Measurements from ENCODE around the gene PTGDS. TPM values are rescaled to one million over a fixed set of nuclear protein-coding genes. Genes with fewer than 3 reads are reported as not detected.

Gene PTGDS
- total and polyA plus RNA-seq, 9 donors: 5.8 to 191 (median 43.1) TPM

DNA sequence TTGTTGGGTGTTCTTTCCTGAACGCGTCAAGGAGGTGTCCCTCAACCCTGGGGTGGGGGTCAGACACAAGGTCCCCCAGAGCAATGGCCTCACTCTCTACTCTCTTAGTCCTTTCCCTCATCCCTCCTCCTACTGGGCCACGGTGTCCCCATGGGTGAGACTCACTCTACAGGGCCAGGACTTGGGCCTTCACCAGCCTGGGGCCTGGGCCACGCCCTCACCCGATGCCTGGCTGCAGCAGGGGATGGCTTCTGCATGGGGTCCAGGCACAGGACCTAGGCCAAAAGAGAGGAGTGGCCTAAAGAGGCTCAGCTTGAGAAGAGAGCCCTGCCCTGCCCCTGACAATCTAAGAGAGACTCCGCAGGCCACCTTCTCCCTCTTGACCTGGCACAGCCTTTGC, 19.4 kb upstream of the PTGDS start:
- Histone ChIP-seq H3K27me3 (no peaks in the 10 kb centered on the region), H3K4me1 (ENCODE audit: insufficient read depth) (no peaks in the 10 kb centered on the region), H3K4me3 (no peak overlapping the region), H3K36me3 (no peaks in the 10 kb centered on the region), H3K27ac (no peak overlapping the region), H3K9me3 (no peaks in the 10 kb centered on the region)
- intact Hi-C loops (cut with DNase I): no loop called here
- 92 to 94% (median 93%) methylated on average over 6 of the region's 6 CpGs for WGBS, 3 donors
- TF ChIP-seq EP300 (IDR thresholded peaks at IDR 0.05) (no peak), POLR2A (IDR thresholded peaks at IDR 0.05) (no peak)
- TF ChIP-seq, protein P1, sequence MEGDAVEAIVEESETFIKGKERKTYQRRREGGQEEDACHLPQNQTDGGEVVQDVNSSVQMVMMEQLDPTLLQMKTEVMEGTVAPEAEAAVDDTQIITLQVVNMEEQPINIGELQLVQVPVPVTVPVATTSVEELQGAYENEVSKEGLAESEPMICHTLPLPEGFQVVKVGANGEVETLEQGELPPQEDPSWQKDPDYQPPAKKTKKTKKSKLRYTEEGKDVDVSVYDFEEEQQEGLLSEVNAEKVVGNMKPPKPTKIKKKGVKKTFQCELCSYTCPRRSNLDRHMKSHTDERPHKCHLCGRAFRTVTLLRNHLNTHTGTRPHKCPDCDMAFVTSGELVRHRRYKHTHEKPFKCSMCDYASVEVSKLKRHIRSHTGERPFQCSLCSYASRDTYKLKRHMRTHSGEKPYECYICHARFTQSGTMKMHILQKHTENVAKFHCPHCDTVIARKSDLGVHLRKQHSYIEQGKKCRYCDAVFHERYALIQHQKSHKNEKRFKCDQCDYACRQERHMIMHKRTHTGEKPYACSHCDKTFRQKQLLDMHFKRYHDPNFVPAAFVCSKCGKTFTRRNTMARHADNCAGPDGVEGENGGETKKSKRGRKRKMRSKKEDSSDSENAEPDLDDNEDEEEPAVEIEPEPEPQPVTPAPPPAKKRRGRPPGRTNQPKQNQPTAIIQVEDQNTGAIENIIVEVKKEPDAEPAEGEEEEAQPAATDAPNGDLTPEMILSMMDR (IDR thresholded peaks at IDR 0.05): no peak
- DNase-seq: no peak

DNA sequence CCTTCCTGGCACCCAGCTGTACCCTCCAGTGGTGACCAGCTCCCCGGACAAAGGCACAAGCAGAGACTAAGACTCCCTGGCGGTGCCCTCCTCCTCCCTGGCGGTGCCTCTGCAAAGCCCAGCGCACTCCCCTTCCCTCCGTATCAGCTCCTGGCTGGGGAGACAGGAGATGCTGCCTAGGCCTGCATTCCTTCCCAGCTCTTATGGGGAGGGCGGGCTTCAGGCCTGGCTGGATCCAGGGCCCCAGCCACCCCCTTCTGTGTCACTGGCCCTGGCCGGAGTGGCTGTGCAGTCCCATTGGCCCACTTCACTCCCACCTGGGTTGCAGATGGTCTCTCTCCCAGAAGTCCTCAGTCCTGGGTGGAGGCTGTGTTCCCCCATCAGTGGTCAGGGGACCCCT, 18.8 kb upstream of the PTGDS start:
- 88 to 95% (median 94%) methylated on average over 7 of the region's 7 CpGs for WGBS, 3 donors
- Histone ChIP-seq H3K36me3 (no peaks in the 10 kb centered on the region), H3K4me3 (no peak overlapping the region), H3K27ac (no peak overlapping the region), H3K27me3 (no peaks in the 10 kb centered on the region), H3K9me3 (no peaks in the 10 kb centered on the region), H3K4me1 (ENCODE audit: insufficient read depth) (no peaks in the 10 kb centered on the region)
- TF ChIP-seq EP300 (IDR thresholded peaks at IDR 0.05): no peak
- no peak for TF ChIP-seq POLR2A (IDR thresholded peaks at IDR 0.05)
- TF ChIP-seq, protein P1 (IDR thresholded peaks at IDR 0.05): no peak
- DNase-seq: no peak
- intact Hi-C loops (cut with DNase I): no loop called here

DNA sequence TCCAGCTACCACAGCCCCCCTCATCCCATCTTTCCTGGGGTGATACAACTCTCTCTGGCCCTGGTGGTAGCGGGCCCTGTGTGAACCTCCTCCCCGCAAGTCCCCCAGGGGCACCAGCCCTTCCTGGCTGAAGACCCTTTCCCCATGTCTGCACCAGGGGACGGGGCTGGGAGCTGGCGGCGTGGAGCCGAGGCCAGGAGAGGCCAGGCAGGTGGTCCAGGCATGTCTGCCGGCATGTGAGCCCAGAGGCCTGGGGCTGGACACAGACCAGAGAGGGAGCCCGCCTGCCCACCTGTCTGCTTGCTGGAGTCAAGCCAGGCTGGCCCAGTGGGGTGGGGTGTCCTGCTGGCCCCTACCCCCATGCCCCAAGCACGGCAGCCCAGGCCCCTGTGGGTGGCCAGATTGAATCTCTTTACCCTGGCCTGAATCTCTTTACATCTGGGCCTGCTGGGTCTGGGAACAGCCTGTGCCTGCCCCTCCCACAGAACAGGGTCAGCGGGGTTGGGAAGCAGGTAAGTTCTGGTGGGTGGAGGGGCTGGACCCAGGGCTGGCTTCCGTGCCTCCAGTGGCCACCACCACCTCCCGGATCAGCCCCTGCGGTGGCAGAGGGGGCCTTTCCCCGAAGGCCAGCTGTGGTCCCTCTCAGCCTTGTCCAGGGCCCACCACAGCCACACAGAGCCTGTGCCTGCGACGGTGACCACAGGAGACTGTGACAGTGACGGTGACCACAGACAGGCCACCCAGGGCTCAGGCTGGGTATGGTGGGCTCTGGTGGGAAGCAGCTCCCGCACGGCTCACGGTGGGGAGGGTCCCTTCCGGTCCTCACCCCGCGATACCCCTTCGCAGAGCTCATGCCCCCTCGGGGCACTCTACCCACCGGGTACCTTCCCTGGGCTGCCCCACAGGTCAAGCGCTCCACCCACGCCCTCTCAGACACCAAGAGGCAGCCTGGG, 18.1 kb upstream of the PTGDS start:
- Histone ChIP-seq H3K9me3 (no peaks in the 10 kb centered on the region), H3K36me3 (no peaks in the 10 kb centered on the region), H3K27ac (no peak overlapping the region), H3K4me1 (ENCODE audit: insufficient read depth) (no peaks in the 10 kb centered on the region), H3K27me3 (no peaks in the 10 kb centered on the region), H3K4me3 (no peak overlapping the region)
- TF ChIP-seq EP300 (IDR thresholded peaks at IDR 0.05) (no peak), POLR2A (IDR thresholded peaks at IDR 0.05) (no peak)
- TF ChIP-seq, protein P1 (IDR thresholded peaks at IDR 0.05): no peak
- intact Hi-C loops (cut with DNase I): no loop called here
- 83 to 87% (median 86%) methylated on average over 19 to 28 of the region's 28 CpGs for WGBS, 3 donors
- DNase-seq: no peak

DNA sequence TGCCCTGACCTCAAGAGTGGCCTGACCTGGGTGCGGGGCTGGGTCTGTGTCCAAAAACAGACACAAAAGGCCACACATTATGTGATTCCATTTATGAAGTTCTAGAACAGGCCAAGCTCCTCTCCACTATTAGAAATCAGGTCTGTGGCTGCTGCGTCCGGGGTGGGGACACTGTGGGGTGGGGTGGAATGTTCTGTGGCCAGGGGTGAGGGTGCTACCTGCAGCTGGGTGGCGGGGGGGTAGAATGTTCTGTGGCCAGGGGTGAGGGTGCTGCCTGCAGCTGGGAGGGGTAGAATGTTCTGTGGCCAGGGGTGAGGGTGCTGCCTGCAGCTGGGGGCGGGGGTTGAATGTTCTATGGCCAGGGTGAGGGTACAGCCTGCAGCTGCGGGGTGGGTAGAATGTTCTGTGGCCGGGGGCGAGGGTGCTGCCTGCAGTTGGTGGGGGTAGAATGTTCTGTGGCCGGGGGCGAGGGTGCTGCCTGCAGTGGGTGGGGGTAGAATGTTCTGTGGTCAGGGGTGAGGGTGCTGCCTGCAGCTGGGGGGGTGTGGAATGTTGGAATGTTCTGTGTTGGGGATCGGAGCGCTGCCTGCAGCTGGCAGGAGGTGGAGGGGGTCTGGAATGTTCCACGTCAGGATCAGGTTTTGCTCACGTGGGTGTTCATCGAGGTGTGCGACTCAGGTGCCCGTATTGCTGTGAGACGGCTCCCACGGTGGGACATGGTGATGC, 16.9 kb upstream of the PTGDS start:
- Histone ChIP-seq H3K36me3 (no peaks in the 10 kb centered on the region), H3K4me3 (no peak overlapping the region), H3K9me3 (no peaks in the 10 kb centered on the region), H3K4me1 (ENCODE audit: insufficient read depth) (no peaks in the 10 kb centered on the region), H3K27ac (no peak overlapping the region), H3K27me3 (no peaks in the 10 kb centered on the region)
- no peak for DNase-seq
- whole genome bisulfite sequencing, 3 donors: 68 to 76% (median 68%) methylated on average over 19 of the region's 19 CpGs
- TF ChIP-seq POLR2A (IDR thresholded peaks at IDR 0.05) (no peak), EP300 (IDR thresholded peaks at IDR 0.05) (no peak)
- TF ChIP-seq, protein P1 (IDR thresholded peaks at IDR 0.05): no peak
- intact Hi-C loops (cut with DNase I): no loop called here
